ENCODE results near the gene OGA.
"Not testable (repeated sequence)": the region's sequence is repeated elsewhere in the genome, so short reads cannot be mapped to it uniquely, and the experiment has no call there.

Gene OGA

GRCh38 chr10:101793526-101793925 is 24.7 kb downstream of the OGA start:
- DNase-seq: no peak

- no peak for DNase-seq
Observed at GRCh38 chr10:101789686-101790085, 28.6 kb downstream of the OGA start.

- DNase-seq: not testable (repeated sequence)
Observed at GRCh38 chr10:101789231-101789630, 29.0 kb downstream of the OGA start.

GRCh38 chr10:101785801-101786200 is 32.4 kb downstream of the OGA start:
- no peak for DNase-seq

- DNase-seq: no peak
Observed at GRCh38 chr10:101784558-101784957, 33.7 kb downstream of the OGA start.

GRCh38 chr10:101783736-101784118 is 34.5 kb downstream of the OGA start:
- DNase-seq: no peak

- peak; percentile 76 for DNase-seq
Observed at GRCh38 chr10:101782811-101783735, 35.2 kb downstream of the OGA start, which contains the start of gene NPM3. Gene NPM3 (minus strand): TSS chr10:101783446. CDS start chr10:101783390, 56 bp downstream.

- no peak for DNase-seq
Observed at GRCh38 chr10:101781984-101782810, 36.0 kb downstream of the OGA start.

- no peak for DNase-seq
Observed at GRCh38 chr10:101781655-101781983, 36.6 kb downstream of the OGA start.

GRCh38 chr10:101780818-101781654 is 37.2 kb downstream of the OGA start:
- DNase-seq: peak; percentile 57

GRCh38 chr10:101780187-101780817 is 37.9 kb downstream of the OGA start:
- DNase-seq: no peak

GRCh38 chr10:101779544-101780186 is 38.6 kb downstream of the OGA start:
- peak; percentile 48 for DNase-seq

GRCh38 chr10:101778781-101779543 is 39.3 kb downstream of the OGA start:
- DNase-seq: peak; percentile 7

GRCh38 chr10:101778151-101778780 is 40.0 kb downstream of the OGA start:
- DNase-seq: no peak

GRCh38 chr10:101777619-101778145 is 40.6 kb downstream of the OGA start:
- DNase-seq: no peak

GRCh38 chr10:101776161-101776817 is 42.0 kb downstream of the OGA start:
- no peak for DNase-seq

- no peak for DNase-seq
Observed at GRCh38 chr10:101775273-101776160, 42.7 kb downstream of the OGA start, which contains the start of gene FGF8. Gene FGF8 (minus strand): TSS chr10:101776114. CDS start chr10:101775900, 214 bp downstream.

GRCh38 chr10:101774589-101775272 is 43.5 kb downstream of the OGA start:
- no peak for DNase-seq

Data from NCI-H1436 (cell line).